DND-41 (cell line): ENCODE data around the gene FGF1.

Source experiments
- ATAC-seq: fragments of 200-7000 bp; cut with Tn5 transposase; 3 replicates; pipeline ENCODE4 v1.9.1; 2021; ENCODE audit warnings: low read depth; ENCODE audit not compliant: insufficient read depth
- DNase-seq: peaks from one replicate; pipeline ENCODE4 v3.0.0-alpha.2; 2020
- H2AFZ ChIP-seq: 2 replicates; pipeline ENCODE4 v1.6.0; 2012; ENCODE audit warnings: low read depth, low read length
- H3K27ac ChIP-seq: 2 replicates; pipeline ENCODE4 v1.5.1; 2012; ENCODE audit warnings: low read length, inconsistent platforms
- H3K27me3 ChIP-seq: fragments of 200-600 bp; sonication (generic); 2 replicates; pipeline ENCODE4 v1.6.0; 2012; ENCODE audit warnings: low read length, mild to moderate bottlenecking, inconsistent platforms; ENCODE audit not compliant: insufficient read depth, poor library complexity
- H3K36me3 ChIP-seq: 2 replicates; pipeline ENCODE4 v1.5.1; 2012; ENCODE audit warnings: low read length, inconsistent platforms; ENCODE audit not compliant: insufficient read depth
- H3K4me1 ChIP-seq: 2 replicates; pipeline ENCODE4 v1.5.1; 2012; ENCODE audit warnings: mild to moderate bottlenecking, low read length; ENCODE audit not compliant: insufficient read depth
- H3K4me2 ChIP-seq: 2 replicates; pipeline ENCODE4 v1.6.0; 2012; ENCODE audit warnings: mild to moderate bottlenecking, moderate library complexity, low read length, inconsistent platforms; ENCODE audit not compliant: insufficient read depth
- H3K4me3 ChIP-seq, 2 experiments: fragments of 200-600 bp in 1 of 2; shearing (Covaris generic) in 1 of 2; 2 replicates each; pipeline ENCODE4 v1.5.1; 2012 to 2016; ENCODE audit warnings: inconsistent platforms in 2 of 2, low read length in 2 of 2, mild to moderate bottlenecking in 2 of 2, low read depth in 1 of 2, moderate library complexity in 1 of 2
- H3K79me2 ChIP-seq: 2 replicates; pipeline ENCODE4 v1.6.0; 2012; ENCODE audit warnings: low read length, inconsistent platforms; ENCODE audit not compliant: insufficient read depth
- H3K9ac ChIP-seq: 2 replicates; pipeline ENCODE4 v1.6.0; 2012; ENCODE audit warnings: low read depth, mild to moderate bottlenecking, inconsistent platforms, low read length, moderate library complexity
- H3K9me3 ChIP-seq: 2 replicates; pipeline ENCODE4 v1.5.1; 2012; ENCODE audit warnings: low read length, moderate library complexity, mild to moderate bottlenecking, inconsistent platforms; ENCODE audit not compliant: insufficient read depth, severe bottlenecking
- H4K20me1 ChIP-seq: 2 replicates; pipeline ENCODE4 v1.6.0; 2012; ENCODE audit warnings: low read length; ENCODE audit not compliant: insufficient read depth
- EZH2 ChIP-seq: IDR thresholded peaks from 3 replicates; pipeline ENCODE4 v1.6.1; 2012; ENCODE audit warnings: borderline replicate concordance, low read depth, mild to moderate bottlenecking, moderate library complexity, low read length, inconsistent platforms; ENCODE audit not compliant: severe bottlenecking
- TF ChIP-seq, protein P1 (sequence below): IDR thresholded peaks from 2 replicates; pipeline ENCODE4 v1.5.1; 2012; ENCODE audit warnings: borderline replicate concordance, low read length, moderate library complexity, mild to moderate bottlenecking; ENCODE audit not compliant: poor library complexity, severe bottlenecking; ENCODE audit errors: extremely low read depth

FGF1 gene

DNA sequence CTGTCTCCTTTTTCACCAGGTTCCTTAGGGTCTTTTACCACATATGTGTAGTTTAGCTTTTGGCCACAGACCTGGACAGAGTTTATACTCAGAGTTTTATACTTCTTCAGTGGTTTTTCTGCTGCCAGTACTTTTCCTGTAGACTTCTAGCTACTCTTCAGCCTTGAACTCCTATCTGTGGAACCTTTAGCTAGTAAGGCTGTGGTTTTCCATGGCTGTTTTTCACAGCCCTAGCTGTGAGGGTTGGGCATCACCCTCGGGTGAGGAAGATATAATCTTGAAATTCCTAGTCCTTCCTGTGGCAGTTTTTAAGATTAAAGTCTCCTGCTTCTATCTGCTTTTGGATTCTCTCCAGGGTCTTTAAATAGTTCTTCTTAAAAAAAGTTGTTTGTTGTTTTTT lies 109.1 kb downstream of the FGF1 start:
- TF ChIP-seq EZH2 = no peak
- TF ChIP-seq, protein P1, sequence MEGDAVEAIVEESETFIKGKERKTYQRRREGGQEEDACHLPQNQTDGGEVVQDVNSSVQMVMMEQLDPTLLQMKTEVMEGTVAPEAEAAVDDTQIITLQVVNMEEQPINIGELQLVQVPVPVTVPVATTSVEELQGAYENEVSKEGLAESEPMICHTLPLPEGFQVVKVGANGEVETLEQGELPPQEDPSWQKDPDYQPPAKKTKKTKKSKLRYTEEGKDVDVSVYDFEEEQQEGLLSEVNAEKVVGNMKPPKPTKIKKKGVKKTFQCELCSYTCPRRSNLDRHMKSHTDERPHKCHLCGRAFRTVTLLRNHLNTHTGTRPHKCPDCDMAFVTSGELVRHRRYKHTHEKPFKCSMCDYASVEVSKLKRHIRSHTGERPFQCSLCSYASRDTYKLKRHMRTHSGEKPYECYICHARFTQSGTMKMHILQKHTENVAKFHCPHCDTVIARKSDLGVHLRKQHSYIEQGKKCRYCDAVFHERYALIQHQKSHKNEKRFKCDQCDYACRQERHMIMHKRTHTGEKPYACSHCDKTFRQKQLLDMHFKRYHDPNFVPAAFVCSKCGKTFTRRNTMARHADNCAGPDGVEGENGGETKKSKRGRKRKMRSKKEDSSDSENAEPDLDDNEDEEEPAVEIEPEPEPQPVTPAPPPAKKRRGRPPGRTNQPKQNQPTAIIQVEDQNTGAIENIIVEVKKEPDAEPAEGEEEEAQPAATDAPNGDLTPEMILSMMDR = no peak
- Histone ChIP-seq H3K36me3 (no peaks in the 10 kb centered on the region), H3K9me3 (peaks cover 9% of the 10 kb centered on the region), H3K27ac (peak overlapping the region; percentile 36; the same call in 1 of the 2 replicates), H3K4me3 (no peak overlapping the region), H3K9ac (no peak overlapping the region), H3K4me2 (no peak overlapping the region), H3K79me2 (no peaks in the 10 kb centered on the region), H4K20me1 (no peaks in the 10 kb centered on the region), H3K27me3 (no peaks in the 10 kb centered on the region), H3K4me1 (peaks cover 39% of the 10 kb centered on the region), H2AFZ (no peak overlapping the region)
- ATAC-seq (peak; percentile 51), DNase-seq (no peak)

GRCh38 chr5:142576303-142576702 lies 109.6 kb downstream of the FGF1 start:
- Histone ChIP-seq H3K27ac (peak overlapping the region; percentile 36; the same call in 1 of the 2 replicates), H4K20me1 (no peaks in the 10 kb centered on the region), H3K4me2 (no peak overlapping the region), H3K9me3 (peaks cover 9% of the 10 kb centered on the region), H3K79me2 (no peaks in the 10 kb centered on the region), H2AFZ (no peak overlapping the region), H3K9ac (no peak overlapping the region), H3K36me3 (no peaks in the 10 kb centered on the region), H3K4me1 (peaks cover 34% of the 10 kb centered on the region), H3K4me3 (no peak overlapping the region), H3K27me3 (no peaks in the 10 kb centered on the region)
- TF ChIP-seq, protein P1 = no peak
- no peak for TF ChIP-seq EZH2
- no peak for DNase-seq
- ATAC-seq = no peak

- TF ChIP-seq, protein P1 = no peak
- no peak for TF ChIP-seq EZH2
- Histone ChIP-seq H3K4me1 (peaks cover 8% of the 10 kb centered on the region), H3K36me3 (no peaks in the 10 kb centered on the region), H2AFZ (no peak overlapping the region), H3K27ac (no peak overlapping the region), H3K27me3 (no peaks in the 10 kb centered on the region), H3K9me3 (no peaks in the 10 kb centered on the region), H3K4me3 (no peak overlapping the region), H3K79me2 (no peaks in the 10 kb centered on the region), H4K20me1 (no peaks in the 10 kb centered on the region), H3K4me2 (no peak overlapping the region), H3K9ac (no peak overlapping the region)
- ATAC-seq (no peak), DNase-seq (no peak)
Observed at GRCh38 chr5:142572006-142572405, 113.9 kb downstream of the FGF1 start.

GRCh38 chr5:142571371-142571770 lies 114.5 kb downstream of the FGF1 start:
- Histone ChIP-seq H3K36me3 (no peaks in the 10 kb centered on the region), H3K79me2 (no peaks in the 10 kb centered on the region), H3K9me3 (no peaks in the 10 kb centered on the region), H3K27ac (no peak overlapping the region), H4K20me1 (no peaks in the 10 kb centered on the region), H3K9ac (no peak overlapping the region), H3K4me2 (no peak overlapping the region), H2AFZ (no peak overlapping the region), H3K4me3 (no peak overlapping the region), H3K27me3 (no peaks in the 10 kb centered on the region), H3K4me1 (peaks cover 2% of the 10 kb centered on the region)
- TF ChIP-seq EZH2 = no peak
- TF ChIP-seq, protein P1 = no peak
- no peak for DNase-seq
- no peak for ATAC-seq
